HK-2 (cell line): Measurements from ENCODE around the gene ALOX5.
A peak's percentile ranks its signal among the peaks of the same experiment; 100 is the strongest.

Experiments
- DNase-seq: peaks from one replicate; pipeline ENCODE4 v3.0.0-alpha.2; 2018; ENCODE audit not compliant: unreplicated experiment

ALOX5 gene

DNA sequence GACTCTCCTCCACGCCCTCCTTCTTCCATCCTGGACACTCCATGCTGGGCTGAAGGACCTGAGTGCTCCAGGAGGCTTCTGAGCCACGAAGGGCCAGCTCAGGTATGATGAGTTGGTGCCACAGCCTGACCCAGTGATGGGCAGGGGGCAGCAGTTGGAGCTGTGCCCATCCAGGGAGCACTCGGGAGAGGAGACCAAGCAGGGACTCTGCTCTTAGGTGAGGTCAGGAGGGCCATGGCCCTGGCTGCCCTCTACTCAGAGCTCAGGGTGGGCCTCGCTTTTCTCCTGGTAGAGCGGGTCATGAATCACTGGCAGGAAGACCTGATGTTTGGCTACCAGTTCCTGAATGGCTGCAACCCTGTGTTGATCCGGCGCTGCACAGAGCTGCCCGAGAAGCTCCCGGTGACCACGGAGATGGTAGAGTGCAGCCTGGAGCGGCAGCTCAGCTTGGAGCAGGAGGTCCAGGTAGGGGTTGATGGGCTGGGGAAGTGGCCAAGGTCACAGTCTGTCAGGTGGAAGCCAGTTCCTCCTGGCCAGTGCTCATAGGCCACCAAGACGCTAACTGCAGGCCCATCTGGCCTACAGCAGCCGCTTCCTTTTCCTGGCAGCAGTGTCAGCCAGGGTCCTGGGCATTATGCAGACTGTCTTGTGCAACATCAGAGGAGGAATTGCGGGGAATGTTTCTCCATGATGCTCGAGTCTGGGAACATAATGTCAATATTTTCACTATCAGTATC, 50.8 kb downstream of the ALOX5 start:
- DNase-seq = no peak

DNA sequence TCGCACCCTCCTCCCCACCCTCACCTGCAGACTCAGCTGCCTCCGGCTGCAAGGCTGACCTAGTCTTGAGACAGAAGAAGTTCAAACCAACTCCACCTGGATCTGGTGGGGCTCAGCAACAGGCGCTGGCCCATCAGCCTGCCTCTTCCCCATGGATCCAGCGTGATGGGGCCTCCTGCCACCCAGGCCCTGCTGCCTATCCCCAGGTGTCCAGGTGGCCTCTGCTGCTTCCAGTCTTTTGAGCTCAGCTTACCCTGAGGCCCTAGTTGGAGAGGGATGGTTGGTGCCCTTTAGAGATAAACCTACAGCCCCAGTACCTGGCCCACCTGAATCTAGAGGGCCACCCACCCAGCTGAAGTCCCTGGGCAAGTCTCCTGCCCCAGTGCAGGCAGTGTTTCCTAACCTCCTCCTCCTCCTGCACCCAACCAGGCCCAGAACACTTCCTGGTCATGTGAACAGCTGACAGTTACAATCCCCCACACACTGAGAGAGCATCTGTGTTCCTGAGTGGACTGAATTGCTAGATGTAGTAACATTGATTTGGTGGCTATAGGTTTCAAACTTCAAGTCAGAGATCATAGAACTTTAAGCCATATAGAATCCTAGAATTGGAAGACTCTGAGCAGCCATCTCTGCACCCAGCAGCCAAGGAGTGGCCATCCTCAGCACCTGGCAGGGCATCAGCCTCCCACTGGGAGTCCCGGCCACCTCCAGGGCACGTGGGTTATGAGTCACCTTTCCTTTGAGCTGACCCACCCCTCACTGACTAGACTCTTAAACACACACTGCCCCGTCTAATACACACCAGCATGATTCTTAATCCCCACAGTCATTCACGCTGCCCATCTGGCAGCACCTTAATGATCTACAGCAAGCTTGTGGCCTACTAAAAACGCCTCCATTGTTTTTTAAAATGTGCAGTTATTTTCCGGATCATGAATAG, 51.9 kb downstream of the ALOX5 start:
- peak; percentile 40 for DNase-seq

DNA sequence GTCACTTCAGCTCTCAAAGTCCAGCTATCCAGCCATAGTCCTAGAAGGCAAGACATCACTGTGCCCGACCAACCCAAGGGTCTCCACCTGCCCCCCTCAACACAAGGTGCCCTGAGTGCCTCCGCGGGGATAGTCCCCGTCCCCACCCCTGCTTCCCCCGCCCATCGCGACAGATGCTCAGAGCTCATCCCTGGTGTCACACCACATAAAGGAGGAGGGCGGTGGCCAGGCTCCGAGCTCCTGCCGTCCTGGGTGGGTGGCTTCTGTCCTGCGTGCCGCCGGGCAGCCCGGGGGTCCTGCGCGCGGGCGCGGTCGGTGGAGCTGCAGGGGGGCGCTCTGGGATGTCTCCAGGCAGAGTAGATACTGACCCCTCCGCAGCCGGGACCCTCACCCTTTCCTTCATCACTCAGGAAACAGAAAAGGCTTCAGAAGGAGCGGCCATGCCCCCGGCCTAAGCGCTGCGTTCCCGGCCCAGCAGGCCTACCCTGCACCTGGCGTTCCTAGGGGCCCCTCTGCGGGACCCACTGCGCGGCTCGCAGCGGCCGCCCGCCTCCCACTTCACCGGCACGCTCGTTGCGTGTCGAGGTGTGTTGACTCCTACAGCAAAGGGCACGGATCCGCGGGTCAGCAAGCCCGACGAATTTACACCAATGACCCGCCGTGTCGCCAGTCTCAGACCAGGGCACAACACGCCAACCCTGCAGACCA, 53.4 kb downstream of the ALOX5 start:
- no peak for DNase-seq

DNA sequence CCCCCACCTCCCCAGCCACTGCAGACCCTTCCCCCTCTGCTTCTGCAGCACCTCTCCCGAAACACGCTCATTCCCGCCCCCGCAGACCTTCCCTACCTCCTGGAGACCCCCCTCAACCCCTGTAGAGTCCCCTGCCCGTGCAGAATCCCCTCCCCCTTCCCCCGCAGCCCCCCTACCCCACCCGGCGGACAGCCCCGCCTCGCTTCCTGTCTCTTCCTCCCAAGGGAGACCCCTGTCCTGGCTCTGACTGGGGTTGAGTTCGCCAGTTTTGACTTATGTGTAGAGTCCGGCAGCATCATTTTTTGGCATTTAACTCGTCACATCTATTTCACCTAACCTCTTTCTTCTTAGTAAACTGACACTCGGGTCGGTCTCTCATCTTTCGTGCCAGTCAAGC, 54.0 kb downstream of the ALOX5 start:
- no peak for DNase-seq

DNA sequence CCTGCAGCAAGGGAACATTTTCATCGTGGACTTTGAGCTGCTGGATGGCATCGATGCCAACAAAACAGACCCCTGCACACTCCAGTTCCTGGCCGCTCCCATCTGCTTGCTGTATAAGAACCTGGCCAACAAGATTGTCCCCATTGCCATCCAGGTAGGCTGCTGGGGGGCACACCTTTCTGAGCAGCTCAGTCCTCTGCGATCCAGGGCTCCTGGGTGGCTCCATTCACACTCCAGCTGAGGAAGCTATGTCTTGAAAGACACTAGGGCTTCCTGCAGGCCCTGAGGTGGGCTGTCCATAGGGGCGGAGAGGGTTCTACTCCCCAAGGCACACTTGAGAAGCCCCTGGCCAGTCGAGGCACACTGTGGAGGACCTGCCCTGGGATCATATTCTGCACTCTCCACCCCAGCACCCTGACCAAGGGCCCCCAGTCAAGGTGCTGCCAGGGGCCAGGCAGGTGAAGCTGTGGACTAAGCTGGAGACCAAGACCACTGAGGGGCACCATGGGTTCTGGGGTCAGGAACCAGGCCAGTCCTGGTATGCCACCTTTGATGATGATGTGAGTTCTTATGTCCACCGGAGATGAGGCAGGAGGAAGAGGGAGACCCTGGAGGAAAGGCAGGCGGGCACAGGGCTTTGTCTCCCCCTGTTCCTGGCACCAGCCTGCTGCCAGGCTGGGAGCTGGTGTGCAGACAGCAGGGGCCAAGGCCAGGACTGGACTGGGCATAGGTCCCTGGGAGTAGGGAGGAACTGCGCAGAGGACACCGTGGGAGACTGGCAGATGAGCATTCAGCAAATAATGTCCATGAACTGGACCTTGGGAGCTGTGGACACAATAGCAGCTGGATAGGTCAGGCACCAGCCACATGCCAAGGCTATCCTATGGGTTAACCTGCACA, 54.8 kb downstream of the ALOX5 start:
- no peak for DNase-seq

DNA sequence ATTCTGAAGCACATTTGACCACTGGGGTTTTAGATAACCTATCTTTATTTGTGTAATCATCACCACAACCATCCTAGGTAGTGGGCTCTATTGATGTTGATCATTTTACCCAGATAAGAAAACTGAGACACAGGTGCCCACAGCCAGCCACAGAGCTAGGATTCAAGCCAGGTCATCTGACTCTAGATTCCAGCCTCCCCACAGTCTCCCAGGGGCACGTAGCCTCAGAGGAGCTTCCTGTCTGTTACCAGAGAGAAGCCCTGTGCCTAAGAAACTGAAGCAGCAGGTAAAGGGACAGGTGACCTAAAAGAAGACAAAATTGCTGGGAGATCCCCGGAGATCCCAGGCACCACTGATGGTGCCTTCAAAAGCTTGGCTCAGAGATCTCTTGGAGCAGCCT, 55.8 kb downstream of the ALOX5 start:
- no peak for DNase-seq

DNA sequence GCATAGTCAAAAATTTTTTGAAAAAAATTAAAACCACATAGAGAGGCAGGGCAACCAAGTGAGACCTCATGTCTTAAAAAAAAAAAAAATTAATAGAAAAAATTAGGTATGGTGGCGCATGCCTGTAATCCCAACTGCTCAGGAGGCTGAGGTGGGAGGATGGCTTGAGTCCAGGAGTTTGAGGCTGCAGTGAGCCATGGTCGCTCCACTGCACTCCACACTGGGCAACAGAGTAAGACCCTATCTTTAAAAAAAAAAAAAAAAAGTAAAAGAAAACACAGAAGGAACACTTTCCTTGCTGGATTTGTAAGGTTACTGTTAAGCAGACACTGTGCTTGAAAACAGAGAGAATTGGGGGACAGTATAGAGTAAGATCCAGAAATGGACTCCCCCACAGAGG, 58.1 kb downstream of the ALOX5 start:
- no peak for DNase-seq

DNA sequence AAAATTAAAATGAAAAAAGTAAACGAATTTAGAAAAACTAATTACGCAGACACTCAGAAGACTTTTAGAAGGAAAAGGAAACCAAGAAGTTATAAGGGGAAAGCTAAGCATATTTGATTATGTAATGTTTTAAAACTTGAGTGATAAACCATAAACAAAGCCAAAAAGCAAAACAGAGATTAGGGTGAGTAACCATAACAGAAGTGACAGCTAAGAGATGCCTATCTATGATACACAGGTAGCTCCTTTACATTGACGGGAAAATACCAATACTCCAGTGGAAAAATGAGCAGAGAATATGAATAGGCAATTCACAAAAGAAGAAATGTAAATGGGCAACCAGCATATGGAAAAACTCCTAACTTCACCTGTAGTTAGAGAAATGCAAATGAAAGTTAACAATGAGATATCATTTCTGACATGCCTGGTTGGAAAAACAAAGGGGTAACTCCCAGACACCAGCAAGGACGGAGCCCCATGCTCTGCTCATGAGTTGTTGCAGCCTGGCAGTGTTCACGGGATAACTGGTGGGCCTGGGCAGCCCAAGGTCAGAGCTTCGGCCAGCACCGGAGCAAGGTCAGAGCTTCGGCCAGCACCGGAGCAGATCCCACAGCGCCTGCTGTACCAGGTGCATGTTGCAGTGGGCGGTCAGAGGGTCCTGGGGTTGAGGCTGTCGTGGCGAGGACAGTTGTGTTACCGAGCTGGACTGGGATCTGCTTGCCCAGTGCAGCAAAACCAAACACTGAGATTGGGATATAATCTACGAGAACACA, 58.9 kb downstream of the ALOX5 start:
- DNase-seq = no peak

DNA sequence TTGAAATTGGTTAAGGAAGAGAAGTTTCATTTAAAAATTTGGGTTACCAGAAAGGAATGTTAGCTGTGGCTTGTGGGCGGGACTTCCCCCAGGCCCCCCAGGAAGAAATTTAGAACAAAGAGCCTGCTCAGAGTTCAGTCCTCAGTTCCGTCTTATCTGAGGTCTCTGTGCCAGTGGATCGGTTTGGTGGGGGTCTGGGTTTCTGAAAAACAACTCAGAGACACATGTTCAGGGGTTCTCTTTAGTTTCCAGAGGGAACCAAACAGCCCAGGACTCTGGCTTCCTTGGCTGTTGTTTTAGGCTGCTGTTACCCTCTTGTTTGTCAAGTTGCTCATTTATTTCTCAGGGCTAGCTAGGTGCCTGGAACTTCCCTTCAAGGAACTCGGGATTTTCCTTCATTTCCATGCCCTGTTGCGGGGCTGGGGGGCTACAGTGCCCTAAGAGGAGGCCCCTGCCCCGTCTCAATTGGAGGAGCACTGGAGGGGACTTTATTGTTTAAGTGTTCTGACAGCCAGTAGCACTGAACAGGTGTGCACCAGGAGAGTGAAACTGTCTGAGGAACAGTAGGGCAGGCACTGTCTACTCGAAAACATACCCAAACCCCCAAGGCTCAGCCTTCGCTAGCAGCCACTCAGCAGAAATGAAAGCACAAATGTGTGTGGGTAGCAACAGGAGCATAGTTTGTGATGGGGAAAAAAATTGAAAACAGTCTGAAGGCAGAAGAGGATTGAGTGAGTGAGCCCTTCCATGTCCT, 59.9 kb downstream of the ALOX5 start:
- DNase-seq = no peak

DNA sequence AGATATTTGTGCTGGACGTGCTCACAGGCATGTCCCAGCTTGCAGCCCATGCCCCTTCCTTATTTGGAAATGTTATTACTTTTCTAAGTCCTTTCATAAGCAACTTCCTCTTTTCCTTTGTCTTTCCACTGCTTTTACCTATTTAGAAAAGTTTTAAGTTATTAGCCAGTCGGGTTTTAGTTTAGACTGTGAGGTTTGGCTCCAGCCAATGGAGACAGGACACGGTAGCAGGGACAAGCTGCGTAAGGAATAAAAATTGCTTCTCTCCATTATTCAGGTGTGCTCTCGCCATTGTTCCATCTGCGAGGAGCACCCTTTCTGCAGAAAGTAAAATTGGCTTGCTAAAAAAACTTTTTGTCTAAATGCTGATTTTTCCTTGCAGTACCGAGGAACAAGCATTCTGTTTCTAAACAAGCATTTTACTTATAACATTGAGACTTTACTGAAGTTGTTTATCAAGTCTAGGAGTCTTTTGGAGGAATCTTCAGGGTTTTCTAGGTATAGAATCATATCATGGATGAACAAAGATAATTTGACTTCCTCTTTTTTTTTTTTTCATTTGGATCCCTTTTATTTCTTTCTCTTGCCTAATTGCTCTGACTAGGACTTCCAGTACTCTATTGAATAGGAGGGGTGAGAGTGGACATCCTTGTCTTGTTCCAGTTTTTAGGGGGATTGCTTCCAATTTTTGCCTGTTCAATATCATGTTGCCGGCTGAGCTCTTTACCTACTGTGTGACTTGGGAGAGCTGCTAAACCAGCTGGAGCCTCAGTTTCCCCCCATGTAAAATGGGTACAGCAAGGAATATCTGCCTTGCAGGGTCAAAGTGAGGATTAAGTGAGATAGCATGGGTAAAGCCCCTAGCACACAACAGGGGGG, 63.8 kb downstream of the ALOX5 start:
- no peak for DNase-seq

DNA sequence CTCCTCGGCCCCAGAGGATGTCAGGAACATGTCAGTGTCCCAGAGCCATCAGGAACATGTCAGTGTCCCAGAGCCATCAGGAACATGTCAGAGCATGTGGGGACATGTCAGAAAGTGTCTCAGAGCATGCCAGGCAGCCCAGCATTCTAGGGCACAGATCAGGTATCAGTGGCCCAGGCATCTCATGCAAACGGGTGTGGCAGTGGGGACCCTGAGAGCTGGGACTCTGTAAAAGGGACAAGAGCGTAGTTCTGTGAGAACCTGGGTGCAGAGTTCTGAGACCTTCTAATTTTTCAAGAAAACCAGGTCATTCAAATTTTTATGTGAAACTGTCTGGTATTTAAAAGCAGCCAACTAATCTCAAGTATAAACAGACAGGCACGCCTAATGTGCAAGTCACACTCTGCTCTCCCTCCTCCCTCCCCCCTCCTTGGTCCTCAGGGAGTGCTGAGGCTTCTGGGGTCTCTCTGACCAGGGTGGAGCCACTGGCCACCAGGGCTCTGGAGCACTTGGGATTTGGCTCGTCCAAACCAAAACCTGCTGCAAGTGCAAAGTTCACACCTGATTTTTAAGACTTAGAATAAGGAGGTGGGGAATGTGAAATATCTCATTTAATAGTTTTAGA, 64.6 kb downstream of the ALOX5 start:
- no peak for DNase-seq

DNA sequence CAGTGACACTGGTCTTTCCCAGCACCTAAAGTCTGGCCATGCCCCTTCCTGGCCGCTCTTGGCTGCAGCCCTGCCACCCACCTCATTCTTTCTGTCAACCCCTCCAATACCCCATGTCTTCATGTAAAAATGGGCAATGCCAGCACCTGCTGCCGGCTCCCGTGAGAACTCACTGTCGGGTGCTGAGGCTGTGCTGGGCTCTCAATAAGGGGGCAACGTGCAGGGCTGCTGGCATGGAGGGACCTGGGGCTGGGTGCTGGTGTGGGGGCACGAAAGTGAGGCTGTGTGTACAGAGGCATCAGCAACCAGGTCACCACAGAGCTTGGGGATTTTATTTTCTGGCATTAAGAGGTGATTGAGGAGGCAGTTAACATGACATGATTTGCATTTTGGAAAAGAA, 65.3 kb downstream of the ALOX5 start:
- no peak for DNase-seq

DNA sequence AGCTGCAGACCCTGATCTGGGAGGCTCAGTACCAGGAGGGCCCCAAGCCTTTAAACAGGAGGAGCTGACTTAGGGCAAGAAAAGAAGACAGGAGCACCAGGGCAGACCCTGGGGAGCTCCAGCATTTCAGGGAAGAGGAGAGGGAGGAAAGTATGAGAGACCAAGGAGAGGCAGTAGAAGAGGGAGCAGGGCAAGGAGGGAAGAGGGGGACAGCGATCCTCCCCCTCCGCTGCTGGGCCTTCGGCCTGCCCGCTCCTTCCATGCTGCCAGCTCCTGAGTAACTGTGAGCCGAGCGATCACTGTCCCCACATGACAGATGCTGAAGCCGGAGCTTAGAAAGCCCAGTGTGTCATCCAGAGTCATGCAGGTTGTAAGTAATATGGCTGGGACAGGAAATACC, 65.9 kb downstream of the ALOX5 start:
- DNase-seq = no peak

DNA sequence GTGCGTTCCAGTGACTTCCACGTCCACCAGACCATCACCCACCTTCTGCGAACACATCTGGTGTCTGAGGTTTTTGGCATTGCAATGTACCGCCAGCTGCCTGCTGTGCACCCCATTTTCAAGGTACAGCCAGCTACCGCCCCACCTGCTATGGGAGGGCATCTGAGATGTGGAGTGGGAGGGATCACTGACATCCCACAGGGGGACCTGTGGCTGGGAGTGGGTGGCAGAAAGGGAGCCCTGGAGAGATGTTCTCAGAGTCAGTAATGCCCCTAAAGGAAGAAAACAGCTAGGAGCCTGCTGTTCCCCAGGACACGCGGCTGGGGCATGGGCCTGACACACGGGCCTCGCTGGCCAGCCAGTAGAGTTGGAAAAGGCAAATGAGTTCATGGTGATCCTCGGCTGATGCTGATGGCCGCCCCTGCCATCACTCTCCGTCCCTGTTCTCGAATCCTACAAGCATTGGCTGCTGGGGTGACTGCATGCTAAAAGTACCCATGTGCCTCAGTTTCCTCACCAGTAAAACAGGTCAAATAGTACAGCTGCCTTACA, 66.6 kb downstream of the ALOX5 start:
- DNase-seq = no peak

DNA sequence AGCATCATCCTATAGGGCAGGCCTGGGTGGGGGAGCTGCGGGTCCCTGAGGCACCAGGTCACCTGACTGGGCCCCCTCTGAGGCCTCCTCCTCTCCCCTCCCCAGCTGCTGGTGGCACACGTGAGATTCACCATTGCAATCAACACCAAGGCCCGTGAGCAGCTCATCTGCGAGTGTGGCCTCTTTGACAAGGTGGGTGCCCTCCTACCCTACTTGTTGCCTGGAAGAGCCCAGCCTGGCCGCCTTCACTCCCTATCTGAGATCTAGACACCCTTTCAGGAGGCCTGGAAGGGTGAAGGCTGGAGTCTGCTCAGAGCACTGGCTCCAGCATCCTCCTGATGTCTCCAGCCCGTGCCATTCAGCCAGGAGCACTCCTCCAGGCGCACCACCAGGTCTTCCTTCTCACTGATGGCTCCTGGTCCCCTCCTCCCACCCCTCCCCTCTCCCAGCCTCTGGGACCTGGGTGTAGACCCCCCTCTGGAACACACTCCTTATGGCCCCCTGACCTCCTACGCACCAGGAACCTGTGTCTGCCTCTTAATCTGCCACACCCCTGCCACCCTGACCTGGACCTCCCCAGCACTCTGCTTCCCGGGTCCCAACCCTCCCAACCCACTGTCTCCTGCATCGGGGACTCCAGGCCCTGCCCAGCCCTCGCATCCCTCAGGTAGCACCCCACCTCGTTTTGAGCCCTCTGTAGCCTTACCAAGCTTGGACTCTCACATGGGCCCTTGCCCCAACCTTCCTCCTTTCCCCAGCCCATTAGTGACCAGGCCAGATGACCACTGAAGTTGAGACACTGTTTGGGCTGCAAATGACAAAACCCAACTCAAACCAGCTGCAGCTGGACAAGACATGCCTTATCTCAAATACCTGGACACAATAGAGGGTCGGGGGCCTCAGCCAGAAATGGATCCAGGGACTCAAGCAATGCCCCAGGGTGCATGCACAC, 67.5 kb downstream of the ALOX5 start:
- no peak for DNase-seq

DNA sequence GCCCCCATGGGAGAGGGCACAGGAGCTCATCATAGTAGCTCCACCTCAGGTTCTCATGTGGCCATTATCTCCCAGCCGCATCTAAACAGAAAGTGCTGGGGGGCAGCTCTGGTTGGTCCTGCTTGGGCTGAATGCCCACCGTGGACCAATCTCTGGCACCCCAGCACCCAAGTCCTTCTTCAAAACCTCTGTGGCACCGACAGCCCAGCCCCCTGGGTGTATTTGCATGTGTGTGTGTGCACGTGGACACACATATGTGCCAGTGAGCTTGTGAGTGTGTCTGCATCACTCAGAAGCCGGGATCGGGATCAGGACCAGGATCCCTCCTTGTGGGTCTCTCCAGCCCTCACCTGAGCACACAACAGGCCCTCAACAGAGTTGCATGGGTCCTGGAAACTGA, 68.2 kb downstream of the ALOX5 start:
- DNase-seq = no peak

DNA sequence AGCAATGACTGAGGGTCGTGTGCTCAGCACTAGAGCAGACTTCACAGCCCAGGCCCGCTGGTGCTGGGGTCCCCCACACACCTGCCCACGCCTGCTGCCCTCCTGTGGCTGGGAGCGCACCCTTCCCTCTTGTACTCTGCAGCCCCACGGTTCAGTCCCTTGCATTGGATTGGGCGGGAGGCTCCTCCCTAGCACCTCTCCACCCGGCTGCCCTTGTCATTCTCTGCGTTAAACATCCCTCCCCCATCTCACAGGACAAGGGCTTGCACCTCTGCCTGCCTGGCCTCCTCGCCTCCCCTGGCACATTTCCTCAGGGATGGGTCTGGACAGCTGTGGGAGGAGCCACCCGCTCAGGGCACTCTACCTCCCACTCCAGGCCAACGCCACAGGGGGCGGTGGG, 68.6 kb downstream of the ALOX5 start:
- DNase-seq = no peak
